NCI-H128 (cell line): ENCODE measurements around the gene IRF2BPL.

Experiments used
- DNase-seq: peaks from one replicate; lab custom pipeline; 2025; ENCODE audit not compliant: unreplicated experiment; lab: John Stamatoyannopoulos, UW

The IRF2BPL gene

DNA sequence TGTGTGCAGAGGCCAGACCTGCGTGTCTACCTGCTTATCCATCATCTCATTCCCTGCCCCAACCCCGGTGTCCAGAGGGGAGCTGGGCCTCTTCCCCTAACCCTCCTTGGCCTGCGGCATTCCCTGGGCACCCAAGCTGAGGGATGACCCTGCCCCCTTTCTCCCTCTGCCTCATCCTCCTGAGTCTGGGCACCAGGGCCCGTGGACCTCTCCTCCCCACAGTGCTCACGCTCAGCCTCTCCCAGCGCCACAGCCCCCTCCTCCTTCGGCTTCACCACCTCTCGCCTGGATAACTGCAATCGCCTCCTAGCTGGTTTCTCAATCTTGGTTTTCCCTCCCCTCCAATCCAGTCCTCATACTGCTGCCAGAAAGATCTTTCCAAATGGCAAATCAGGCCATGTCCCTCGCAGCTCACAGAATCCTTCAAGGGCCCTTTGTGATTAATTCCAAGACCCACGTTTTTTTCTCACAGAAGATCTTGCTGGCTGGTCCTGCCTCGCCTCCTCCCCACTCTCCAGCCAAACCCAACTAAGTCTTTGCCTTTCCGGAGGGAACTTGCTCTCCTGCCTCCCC, 16.2 kb downstream of the IRF2BPL start:
- DNase-seq: no peak

DNA sequence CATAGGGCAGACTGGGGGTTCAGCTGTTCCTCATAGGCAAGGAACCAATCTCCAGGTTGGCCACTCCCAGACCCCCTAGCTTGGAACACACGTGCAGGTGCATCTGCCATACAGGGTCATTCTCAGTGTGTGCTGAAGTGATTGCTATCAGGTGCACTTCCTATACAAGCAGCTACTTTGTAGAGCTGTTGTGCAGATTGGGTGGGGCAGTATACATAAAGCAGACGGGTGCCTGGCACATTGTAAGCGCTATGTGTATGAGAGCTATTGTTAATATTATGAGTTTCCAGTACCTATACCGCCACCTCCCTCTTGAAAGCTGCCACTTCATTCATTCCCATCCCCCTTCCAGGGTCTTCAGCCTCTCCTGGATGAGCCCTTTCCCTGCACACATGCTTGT, 17.3 kb downstream of the IRF2BPL start:
- no peak for DNase-seq

DNA sequence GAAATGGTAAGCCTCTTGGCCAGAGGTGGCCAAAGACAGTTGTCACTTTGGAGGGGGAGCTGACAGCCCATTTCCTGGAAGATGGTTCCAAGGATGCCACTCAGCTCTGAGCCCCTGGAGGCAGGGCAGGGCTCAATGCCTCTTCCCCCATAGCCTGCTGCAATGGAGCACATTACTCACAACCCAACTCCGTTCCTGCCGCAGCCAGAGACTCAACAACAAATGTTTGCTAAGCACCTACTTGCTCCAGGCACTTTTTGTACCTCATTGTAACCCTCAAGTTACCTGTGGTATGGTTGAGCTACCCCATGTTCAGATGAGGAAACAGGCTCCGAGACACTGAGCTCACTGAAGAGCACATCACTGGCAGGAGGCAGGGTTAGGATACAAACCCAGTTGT, 19.5 kb downstream of the IRF2BPL start:
- no peak for DNase-seq

DNA sequence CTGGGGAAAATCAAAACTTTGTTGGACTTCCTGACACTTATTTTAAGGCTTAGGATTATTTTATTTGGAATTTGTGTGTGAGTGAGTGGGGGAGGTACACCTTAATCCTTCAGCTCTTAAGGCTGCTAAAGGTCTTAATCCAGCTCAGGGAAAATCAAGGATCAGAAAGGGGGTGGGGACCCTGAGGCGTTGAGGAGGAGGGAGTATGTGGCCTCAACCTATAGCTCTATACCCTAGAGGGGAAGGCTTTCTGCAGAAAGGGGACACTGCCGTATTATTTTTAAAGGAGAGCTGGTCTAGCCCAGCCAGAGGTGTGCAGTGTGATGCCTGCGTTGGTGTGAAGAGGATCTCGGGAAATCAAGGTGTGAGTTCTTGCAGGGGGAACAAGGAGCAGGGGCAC, 20.0 kb downstream of the IRF2BPL start:
- no peak for DNase-seq

DNA sequence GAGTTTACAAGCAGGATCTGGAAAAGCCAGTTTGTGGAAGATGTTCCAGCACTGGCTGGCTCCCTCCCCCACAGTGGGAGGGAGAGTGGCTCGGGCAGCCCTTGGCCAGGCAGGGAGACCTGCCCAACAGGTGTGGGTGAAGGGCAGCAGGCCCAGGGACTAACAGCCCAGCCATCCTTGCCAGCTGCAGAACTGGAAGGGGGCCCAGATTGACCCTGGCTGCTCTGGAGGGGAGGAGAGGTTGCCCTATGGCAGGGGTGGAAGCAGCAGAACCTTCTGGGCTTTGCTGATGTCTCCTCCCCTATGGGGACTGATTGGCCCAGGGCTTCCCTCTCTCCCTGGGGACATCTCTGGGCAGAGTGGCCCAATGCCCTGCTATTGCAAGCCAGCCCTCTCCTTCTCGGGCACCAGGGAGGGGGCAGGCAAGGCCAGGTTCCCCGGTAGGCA, 20.5 kb downstream of the IRF2BPL start:
- no peak for DNase-seq

DNA sequence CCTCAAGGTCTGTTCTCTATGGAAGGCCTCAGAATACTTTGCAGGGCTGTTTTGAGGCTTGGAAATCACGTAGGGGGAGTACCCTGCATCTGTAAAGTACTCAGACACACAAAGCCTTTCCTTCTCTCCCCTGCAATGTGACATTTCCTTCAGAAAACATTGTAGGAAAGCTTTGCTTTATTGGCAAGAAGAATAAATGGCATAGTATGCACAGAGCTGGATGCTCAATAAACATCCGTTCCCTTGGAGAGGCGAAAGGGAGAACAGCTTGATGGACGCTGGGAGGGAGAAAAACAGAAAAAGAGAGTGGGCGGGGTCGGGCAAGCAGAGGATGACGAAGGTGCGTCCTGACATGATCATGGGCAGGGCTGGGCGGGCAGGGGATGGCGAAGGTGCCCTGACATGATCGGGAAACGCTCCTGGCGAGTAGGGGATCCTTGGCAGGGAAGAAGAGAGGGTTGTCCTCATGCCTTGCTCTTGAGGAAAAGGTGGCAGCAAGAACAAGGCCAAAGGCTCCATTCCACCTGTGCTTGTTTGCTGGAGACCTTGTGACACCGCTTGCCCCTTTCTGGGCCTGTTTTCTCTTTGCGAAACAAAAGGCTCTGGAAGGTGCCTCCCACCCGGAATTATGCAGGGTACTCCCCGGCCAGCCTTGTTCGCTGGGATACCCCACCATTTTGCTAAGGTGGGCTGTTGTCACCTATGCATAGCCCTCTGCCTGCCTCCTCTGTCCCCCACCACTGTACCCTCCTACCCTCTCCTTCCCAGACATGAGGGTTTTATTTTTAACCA, 21.1 kb downstream of the IRF2BPL start:
- no peak for DNase-seq

DNA sequence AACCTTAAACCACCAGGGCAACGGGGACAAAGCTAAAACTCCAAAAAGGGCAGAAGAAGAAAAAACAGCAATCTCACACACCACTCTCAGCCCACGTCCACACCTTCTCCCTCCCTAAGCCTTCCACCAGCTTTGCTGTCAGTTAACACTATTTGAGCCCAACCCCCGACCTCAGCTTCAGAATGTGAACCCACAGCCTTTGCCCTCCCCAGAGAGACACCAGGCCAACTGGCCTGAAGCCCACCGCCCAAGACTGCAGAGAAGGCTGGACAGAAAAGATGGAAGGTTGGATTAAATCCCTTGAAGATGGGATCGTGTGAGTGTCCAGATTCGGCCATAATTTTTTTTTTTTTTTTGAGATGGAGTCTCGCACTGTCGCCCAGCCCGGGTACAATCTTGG, 22.4 kb downstream of the IRF2BPL start:
- DNase-seq: no peak

DNA sequence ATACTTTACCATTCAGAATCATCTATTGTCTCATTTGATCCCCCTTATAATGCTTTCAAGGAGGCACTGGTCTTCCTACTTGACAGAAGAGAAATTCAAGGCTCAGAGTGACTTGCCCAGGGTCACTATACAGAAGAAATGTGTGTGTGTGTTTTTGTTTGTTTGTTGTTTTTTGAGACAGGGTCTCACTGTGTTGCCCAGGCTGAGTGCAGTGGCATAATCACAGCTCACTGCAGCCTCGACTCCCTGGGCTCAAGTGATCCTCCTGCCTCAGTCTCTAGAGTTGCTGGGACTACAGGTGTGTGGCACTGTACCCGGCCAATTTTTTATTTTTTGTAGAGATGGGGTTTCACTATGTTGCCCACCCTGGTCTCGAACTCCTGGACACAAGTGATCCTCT, 22.9 kb downstream of the IRF2BPL start:
- no peak for DNase-seq

DNA sequence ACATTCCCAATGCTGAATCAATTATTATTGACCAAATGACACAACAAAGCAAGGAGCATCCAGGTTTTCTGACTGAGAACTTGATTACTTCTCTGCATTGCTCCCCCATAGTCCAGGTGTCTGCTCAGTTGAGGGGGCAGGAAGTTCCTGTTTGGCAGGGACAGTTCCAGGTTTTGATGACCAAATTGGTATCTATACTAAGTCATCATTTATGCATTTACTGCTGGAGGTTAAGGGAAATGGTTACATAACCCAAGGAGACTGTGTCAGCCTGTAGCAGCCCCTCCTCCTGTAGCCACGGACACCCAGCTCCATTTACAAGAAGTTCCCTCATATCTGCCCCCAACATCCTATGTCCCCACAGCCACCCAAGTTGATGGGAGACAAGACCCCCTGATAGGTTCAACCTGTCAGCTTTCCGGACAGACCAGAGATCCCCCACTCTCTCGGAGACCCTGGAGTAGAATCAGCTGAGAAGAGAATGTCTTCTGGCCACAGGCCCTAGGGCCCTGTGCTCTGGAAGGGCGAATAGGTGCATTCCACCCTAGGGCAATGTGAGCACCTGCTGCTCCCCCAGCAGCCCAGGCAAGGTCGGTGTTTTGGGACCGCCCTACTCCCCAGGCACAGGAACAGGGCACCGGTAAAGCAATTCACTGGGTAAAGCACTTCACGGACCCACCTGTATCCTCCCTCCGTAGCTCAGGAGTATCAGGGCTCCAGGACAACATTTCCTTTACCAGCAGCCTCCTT, 23.6 kb downstream of the IRF2BPL start:
- no peak for DNase-seq

DNA sequence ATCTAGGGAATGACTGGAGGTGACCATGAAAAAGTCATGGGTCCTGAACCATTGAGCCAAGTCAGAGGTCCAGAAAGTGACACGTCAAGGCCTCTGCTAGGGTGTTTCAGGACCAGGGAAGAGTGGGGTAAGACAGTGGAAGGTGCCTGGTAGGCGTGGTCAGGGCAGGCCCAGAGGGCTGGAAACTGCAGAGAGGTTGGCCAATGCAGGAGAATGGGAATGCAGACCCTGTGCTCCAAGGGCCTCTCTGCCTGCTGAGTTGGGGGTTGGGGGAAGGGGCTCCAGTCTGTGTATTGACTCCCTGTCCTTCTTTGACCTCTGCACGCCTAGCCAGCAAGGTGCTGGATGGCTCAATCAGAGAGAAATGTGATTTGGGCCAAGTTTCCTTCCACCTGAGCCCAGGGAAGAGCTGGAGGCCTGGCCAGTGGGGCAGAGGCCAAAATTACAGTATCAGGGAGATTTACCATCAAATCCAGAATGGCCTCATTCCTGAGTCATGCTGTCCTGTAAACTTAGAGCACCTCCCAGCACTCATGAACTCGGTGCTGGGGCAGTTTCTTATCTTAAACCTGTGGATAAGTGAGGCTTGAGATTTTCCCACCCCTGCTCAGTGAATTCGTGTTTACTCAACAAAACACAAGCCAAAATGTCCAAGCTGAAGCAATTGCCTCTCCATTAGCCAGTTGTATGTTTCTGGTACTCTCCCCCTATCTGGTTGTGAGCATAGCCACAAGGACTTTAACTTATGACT, 24.4 kb downstream of the IRF2BPL start:
- no peak for DNase-seq

DNA sequence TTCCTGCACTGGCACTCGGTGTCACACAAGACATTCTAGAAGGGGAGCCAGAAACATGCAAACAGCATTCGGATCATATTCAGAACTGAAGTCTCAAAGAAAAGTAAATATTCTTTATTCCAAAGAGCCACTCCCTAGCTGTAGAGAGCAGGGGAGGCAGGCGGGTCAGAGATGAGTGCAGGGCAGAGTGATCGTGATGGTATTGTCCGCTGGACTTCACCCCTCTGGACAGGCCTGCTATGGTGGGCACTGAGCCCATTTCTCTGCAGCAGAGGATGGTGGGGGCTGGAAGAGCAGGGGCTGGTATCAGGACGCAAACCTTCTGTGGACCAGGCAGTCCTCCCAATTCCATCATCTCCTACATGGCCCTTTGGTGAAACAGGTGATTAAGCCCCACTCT, 25.6 kb downstream of the IRF2BPL start:
- no peak for DNase-seq

DNA sequence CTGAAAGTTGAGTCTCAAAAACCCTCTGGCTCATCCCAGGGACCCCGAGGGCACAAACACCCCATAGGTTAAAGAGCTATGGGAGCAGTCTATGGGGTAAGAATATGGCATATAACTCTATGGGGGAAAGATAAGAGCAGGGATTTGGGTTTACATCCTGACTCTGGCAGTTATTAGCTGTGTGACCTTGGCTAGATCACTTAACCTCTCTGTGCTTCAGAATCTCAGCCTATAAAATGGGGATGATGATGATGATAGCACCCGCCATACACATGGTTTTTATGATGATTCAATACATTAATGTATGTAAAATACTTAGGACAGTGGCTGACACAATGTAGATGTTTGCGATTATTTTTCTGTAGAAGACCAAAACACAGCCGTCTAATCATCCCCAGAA, 26.2 kb downstream of the IRF2BPL start:
- no peak for DNase-seq

DNA sequence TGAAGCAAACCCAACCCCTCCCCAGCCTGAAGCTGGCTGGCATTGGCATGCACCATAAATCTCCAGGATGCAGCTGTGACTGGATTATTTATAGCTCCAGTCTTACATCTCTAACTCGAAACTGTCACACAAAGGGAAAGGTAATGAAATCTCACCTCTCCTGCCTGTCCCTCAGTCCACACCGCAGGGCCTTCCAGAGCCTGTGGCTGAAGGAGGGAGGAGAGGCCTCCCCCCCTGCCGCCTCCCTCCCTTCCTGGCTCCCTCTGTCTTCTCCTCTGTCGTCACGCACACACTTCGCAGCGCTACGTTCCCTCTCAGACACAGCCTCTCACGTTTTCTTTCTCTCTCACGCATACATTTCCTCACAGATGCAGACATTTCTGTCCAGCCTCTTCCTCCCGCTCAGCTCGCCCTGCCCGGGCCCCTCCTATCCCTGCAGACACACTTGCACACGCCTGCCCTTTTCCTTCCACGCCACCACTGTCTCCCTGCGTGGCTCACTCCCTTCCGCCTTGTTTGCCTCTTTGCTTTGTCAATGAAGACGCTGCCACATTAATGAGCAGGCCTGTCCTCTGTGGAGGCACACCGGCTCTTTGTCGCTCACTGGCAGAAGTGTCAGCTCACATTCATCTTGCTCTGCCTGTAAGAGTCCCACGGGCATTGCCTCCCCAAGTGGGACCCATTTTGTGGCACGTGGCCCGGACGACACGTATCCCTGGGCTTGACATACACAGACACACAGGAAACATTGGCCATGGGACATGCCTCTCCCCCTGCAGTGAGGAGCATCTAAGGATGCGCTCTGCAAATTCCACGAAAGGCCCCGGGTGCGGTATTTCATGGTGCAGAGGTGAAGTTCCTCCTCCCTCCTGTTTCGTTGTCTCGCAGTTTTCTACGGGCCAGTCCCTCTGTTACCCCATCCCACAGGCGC, 27.9 kb downstream of the IRF2BPL start:
- DNase-seq: no peak

DNA sequence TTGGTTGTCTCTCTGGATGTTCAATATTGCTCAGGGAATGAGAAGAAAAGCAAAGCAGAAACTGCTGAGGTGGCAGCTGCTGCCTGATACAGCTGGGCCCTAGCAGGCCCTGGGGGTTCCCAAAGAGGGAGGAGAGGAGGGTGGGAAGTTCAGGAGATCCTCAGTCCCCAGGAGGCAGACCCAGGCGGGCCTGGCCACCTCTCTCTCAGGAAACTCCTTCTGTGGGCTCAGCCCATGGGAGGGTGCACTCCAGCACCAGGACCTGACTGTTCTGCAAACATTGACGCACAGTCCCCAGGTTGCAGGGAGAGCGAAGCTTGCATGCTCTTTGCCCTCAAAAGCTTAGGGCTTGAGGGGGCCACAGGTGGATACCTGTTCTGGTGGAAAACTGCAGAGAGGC, 29.6 kb downstream of the IRF2BPL start:
- no peak for DNase-seq

DNA sequence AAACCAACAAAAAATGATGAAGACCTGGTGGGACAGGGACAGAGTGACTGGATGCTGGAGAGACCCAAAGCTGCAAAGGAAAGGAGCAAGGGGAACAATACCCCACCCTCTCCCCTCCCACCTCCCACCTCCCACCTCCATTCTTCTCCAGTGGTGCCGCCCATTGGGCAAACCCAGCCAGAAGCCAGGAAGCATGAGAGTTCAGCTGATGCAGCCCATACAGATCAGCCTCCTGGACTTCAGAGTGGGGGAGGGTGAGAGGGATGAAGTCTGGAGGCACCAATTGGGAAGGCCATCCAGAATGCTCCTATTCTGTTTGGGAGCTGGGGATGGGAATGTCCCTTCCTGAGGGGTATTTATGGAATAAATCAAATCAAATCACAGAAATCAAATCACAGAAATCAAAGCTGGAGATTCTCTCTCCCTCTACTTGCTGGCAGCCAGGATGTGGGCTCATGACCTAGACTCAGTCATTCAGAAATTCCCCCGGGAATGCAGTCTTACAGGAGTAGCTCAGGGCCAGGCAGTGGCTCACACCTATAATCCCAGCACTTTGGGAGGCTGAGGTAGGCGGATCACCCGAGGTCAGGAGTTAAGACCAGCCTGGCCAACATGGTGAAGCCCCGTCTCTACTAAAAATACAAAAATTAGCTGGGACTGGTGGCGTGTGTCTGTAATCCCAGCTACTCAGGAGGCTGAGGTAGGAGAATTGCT, 31.1 kb downstream of the IRF2BPL start:
- DNase-seq: no peak

DNA sequence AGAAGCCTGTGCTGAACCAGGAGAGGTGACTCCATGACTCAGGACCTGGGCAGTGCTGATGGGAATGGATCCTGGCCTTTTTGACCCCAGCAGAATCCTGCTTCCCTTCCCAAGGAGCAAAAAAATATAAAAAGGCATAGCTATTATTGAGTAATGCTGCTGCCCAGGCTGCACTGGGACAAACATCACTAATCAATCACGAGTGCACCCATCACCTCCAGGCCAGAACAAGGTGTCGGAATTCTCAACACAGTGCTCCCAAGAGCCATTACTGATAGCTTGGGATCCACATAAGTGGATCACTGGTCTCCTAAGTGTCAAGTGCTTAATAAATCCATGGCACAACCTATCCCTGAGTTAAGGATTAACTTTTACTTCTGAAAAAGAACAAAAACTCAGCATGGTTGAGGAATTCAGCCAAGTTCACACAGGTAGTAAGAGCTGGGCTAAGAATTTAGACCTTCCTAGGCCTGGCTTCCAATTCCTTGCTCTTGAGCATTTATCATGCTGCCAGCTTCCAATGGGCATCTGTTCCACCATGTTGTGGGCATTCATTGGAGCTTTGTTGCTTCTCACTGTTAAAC, 31.9 kb downstream of the IRF2BPL start:
- no peak for DNase-seq

DNA sequence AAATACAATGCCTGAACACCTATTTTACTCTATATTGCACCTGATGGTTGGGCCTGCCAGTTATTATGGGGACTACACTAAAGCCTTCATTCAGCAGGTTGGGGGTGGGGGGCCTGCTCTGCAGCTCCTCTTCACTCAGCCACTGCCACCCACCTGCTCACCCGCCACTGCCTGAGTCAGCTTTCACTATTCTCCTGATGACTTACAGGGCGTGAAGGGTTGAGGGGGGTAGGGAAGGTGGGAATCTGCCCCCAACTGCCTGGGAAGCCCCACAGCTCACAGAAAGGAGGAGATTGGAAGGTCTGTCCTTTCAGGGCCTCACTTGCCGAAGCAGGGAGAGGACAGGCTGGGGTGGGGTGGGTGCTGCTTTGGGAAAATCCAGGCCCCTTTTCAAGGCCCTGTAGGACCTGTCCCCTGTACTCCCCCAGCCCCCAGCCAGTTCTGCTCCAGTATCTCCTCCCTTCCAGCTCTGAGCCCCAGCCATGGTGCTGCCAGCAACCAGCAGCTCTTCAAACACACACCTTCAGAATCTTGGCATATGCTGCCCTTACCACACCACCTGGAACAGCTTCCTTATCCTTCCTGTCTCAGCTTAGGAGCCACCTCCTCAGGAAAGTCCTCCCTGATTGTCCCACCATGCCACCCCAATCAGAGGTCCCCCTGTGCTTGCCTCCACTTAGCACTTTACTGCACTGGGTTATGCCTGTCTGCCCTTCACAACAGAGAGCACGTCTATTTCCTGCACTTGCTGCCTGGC, 33.1 kb downstream of the IRF2BPL start:
- no peak for DNase-seq

DNA sequence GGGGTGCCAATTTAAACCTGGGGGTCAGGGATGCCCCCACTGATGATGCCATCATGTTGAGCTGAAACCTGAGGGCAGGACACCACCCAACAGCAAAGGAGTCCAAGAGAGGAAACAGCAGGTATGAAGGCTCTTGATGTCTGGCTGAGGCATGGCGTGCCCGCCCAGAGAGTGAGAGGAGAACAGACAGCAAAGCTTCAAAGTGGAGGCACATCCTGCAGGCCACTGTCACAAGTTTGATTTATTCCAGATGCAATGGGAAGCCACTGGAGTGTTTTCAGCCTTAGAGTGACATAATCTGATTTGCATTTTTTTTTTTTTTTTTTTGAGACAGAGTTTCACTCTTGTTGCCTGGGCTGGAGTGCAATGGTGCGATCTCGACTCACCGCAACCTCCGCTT, 34.8 kb downstream of the IRF2BPL start:
- no peak for DNase-seq

DNA sequence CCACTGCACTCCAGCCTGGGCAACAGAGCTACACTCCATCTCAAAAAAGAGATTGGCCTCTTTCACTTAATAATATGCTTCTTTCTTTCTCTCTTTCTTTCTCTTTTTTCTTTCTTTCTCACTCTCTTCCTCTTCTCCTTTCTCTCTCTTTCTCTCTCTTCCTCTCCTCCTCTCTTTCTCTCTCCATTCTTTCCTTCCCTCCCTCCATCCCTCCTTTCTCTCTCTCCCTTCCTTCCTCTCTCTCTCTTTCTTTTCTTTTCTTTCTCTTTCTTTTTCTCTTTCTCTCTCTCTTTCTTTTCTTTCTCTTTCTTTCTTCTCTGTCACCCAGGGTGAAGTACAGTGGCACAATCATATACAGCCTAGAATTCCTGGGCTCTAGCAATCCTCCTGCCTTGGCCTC, 38.4 kb downstream of the IRF2BPL start:
- DNase-seq: no peak
